DND-41 (cell line): ENCODE results near the gene MARCKSL1.
"Not testable (repeated sequence)": the region's sequence is repeated elsewhere in the genome, so short reads cannot be mapped to it uniquely, and the experiment has no call there.

Source experiments
- EZH2 ChIP-seq: IDR thresholded peaks from 3 replicates; pipeline ENCODE4 v1.6.1; 2012; ENCODE audit warnings: borderline replicate concordance, low read depth, mild to moderate bottlenecking, moderate library complexity, low read length, inconsistent platforms; ENCODE audit not compliant: severe bottlenecking
- TF ChIP-seq, protein P1 (sequence below): IDR thresholded peaks from 2 replicates; pipeline ENCODE4 v1.5.1; 2012; ENCODE audit warnings: borderline replicate concordance, low read length, moderate library complexity, mild to moderate bottlenecking; ENCODE audit not compliant: poor library complexity, severe bottlenecking; ENCODE audit errors: extremely low read depth

DNA sequence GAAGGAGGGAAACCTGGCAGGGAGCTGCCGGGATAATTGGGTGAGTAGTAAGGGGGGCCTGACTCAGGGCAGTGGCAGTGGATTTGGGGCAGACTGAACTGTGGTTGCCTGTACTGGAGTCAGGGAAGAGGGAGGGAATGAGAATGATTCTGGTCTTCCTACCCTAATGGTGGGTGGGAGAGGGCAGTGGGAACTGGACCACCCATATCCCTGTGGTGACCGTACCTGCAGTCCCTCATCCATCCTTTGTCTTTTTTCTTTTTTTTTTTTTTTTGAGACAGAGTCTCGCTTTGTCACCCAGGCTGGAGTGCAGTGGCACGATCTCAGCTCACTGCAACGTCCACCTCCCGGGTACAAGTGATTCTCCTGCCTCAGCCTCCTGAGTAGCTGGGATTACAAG, 19.7 kb upstream of the MARCKSL1 start:
- TF ChIP-seq, protein P1, sequence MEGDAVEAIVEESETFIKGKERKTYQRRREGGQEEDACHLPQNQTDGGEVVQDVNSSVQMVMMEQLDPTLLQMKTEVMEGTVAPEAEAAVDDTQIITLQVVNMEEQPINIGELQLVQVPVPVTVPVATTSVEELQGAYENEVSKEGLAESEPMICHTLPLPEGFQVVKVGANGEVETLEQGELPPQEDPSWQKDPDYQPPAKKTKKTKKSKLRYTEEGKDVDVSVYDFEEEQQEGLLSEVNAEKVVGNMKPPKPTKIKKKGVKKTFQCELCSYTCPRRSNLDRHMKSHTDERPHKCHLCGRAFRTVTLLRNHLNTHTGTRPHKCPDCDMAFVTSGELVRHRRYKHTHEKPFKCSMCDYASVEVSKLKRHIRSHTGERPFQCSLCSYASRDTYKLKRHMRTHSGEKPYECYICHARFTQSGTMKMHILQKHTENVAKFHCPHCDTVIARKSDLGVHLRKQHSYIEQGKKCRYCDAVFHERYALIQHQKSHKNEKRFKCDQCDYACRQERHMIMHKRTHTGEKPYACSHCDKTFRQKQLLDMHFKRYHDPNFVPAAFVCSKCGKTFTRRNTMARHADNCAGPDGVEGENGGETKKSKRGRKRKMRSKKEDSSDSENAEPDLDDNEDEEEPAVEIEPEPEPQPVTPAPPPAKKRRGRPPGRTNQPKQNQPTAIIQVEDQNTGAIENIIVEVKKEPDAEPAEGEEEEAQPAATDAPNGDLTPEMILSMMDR: not testable (repeated sequence)
- TF ChIP-seq EZH2: not testable (repeated sequence)
